Mesothelial cell of epicardium (in vitro differentiated cells): ENCODE results near the gene FNDC11. TPM values are rescaled to one million over a fixed set of nuclear protein-coding genes. Genes with fewer than 3 reads are reported as not detected.
"Not testable (repeated sequence)": the region's sequence is repeated elsewhere in the genome, so short reads cannot be mapped to it uniquely, and the experiment has no call there.

Experiments used
- DNase-seq, 2 experiments: peaks; one replicate each; pipeline ENCODE4 v3.0.0; 2021; ENCODE audit warnings: low spot score in 2 of 2; ENCODE audit not compliant: unreplicated experiment in 2 of 2
- H3K27ac Mint-ChIP-seq: 2 replicates; pipeline ENCODE4 v1.8.0; 2021; ENCODE audit warnings: mixed read lengths
- H3K27me3 Mint-ChIP-seq: 2 replicates; pipeline ENCODE4 v1.8.0; 2021; ENCODE audit warnings: low read depth, mixed read lengths
- H3K36me3 Mint-ChIP-seq: 2 replicates; pipeline ENCODE4 v1.8.0; 2021; ENCODE audit warnings: mixed read lengths
- H3K4me1 Mint-ChIP-seq: 2 replicates; pipeline ENCODE4 v1.8.0; 2021; ENCODE audit warnings: mixed read lengths
- H3K4me3 Mint-ChIP-seq: 2 replicates; pipeline ENCODE4 v1.8.0; 2021; ENCODE audit warnings: mild to moderate bottlenecking, moderate library complexity, mixed read lengths
- H3K9me3 Mint-ChIP-seq: 2 replicates; pipeline ENCODE4 v1.8.0; 2021; ENCODE audit warnings: mixed read lengths
- CTCF ChIP-seq: fragments of 200-600 bp; sonication (generic); IDR thresholded peaks from one replicate; pipeline ENCODE4 v1.5.0; 2021; ENCODE audit warnings: antibody characterized with exemption; ENCODE audit not compliant: unreplicated experiment
- total RNA-seq: library from RNA; stranded (reverse); gene quantifications from 3 replicates; pipeline ENCODE4 v1.2.1, GENCODE V29; 2021

Gene FNDC11
- total RNA-seq, 1 donor from 2014 or later, result 1.1 TPM

- TF ChIP-seq CTCF, result no peak
- Mint-ChIP-seq H3K4me1 (no peaks in the 10 kb centered on the region), H3K27ac (no peak overlapping the region), H3K4me3 (no peak overlapping the region), H3K9me3 (peaks cover 34% of the 10 kb centered on the region), H3K36me3 (peaks cover 3% of the 10 kb centered on the region), H3K27me3 (peaks cover 59% of the 10 kb centered on the region)
- DNase-seq, result no peak
Observed at GRCh38 chr20:63508072-63508768, 45.7 kb upstream of the FNDC11 start.

- DNase-seq, result no peak
- no peak overlapping the region for H3K27ac Mint-ChIP-seq
- H3K9me3 Mint-ChIP-seq, result peaks cover 35% of the 10 kb centered on the region
- no peak overlapping the region for H3K4me3 Mint-ChIP-seq
- H3K4me1 Mint-ChIP-seq, result no peaks in the 10 kb centered on the region
- H3K27me3 Mint-ChIP-seq, result peaks cover 59% of the 10 kb centered on the region
- TF ChIP-seq CTCF, result no peak
- H3K36me3 Mint-ChIP-seq, result peaks cover 3% of the 10 kb centered on the region
Observed at GRCh38 chr20:63509088-63509564, 44.8 kb upstream of the FNDC11 start.

GRCh38 chr20:63513207-63513606, 40.8 kb upstream of the FNDC11 start:
- no peak for DNase-seq
- no peak overlapping the region for H3K4me3 Mint-ChIP-seq
- H3K36me3 Mint-ChIP-seq, result no peaks in the 10 kb centered on the region
- no peak for TF ChIP-seq CTCF
- no peak overlapping the region for H3K27ac Mint-ChIP-seq
- H3K4me1 Mint-ChIP-seq, result peaks cover 2% of the 10 kb centered on the region
- H3K27me3 Mint-ChIP-seq, result peaks cover 46% of the 10 kb centered on the region
- peaks cover 19% of the 10 kb centered on the region for H3K9me3 Mint-ChIP-seq

- not testable (repeated sequence) for H3K36me3 Mint-ChIP-seq, H3K4me3 Mint-ChIP-seq, H3K4me1 Mint-ChIP-seq, H3K27ac Mint-ChIP-seq, DNase-seq
- peaks cover 38% of the 10 kb centered on the region for H3K27me3 Mint-ChIP-seq
- peaks cover 13% of the 10 kb centered on the region for H3K9me3 Mint-ChIP-seq
Observed at GRCh38 chr20:63514520-63514919, 39.4 kb upstream of the FNDC11 start.

- TF ChIP-seq CTCF, result no peak
- H3K27me3 Mint-ChIP-seq, result peaks cover 21% of the 10 kb centered on the region
- peak in 1 of 2 experiments; percentile 13 for DNase-seq
- no peak overlapping the region for H3K27ac Mint-ChIP-seq
- H3K9me3 Mint-ChIP-seq, result peaks cover 9% of the 10 kb centered on the region
- peaks cover 16% of the 10 kb centered on the region for H3K4me1 Mint-ChIP-seq
- H3K36me3 Mint-ChIP-seq, result peaks cover 4% of the 10 kb centered on the region
- H3K4me3 Mint-ChIP-seq, result peak overlapping the region; percentile 49
Observed at GRCh38 chr20:63517376-63518309, 36.3 kb upstream of the FNDC11 start.

- DNase-seq, result peak in 1 of 2 experiments; percentile 13
- Mint-ChIP-seq H3K27me3 (peaks cover 14% of the 10 kb centered on the region), H3K4me3 (peak overlapping the region; percentile 67), H3K27ac (no peak overlapping the region), H3K36me3 (peaks cover 10% of the 10 kb centered on the region), H3K9me3 (peaks cover 2% of the 10 kb centered on the region), H3K4me1 (peaks cover 17% of the 10 kb centered on the region)
- TF ChIP-seq CTCF, result no peak
Observed at GRCh38 chr20:63518351-63518861, 35.6 kb upstream of the FNDC11 start.
